SU-DHL-6 (cell line): ENCODE results near the gene MDFI.

Experiments
- EZH2phosphoT487 ChIP-seq: fragments of 200-600 bp; sonication (generic), shearing (Covaris generic); conservative IDR thresholded peaks from 2 replicates; pipeline ENCODE4 v1.6.1; 2018; ENCODE audit warnings: mild to moderate bottlenecking, antibody characterized with exemption, low read length, moderate library complexity, mixed read lengths
- TF ChIP-seq, protein P1 (sequence below): fragments of 200-600 bp; sonication (generic); IDR thresholded peaks from one replicate; pipeline ENCODE4 v1.5.1; 2017; ENCODE audit warnings: antibody characterized with exemption, mild to moderate bottlenecking, low read length, moderate library complexity; ENCODE audit not compliant: insufficient read depth, poor library complexity, severe bottlenecking

DNA sequence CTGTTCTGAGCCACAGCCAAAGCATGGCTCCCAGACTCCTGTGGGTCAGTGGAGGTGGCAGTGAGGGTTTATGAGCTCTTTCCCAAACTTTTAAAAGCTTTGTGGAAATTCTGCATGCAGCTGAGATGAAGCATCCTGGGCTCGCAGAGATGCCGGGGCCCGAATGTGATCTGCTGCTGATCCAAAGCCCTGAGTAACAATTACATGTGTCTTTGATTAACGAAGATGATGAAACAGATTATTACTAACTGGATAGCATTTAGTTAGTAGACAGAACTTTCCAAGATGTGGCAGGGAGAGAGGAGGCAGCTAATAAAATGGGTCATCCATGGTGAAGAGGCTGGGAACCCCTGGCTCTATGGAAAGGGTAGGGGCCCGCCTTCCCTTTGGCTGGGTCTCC lies 43.9 kb upstream of the MDFI start:
- TF ChIP-seq EZH2phosphoT487 = no peak
- TF ChIP-seq, protein P1, sequence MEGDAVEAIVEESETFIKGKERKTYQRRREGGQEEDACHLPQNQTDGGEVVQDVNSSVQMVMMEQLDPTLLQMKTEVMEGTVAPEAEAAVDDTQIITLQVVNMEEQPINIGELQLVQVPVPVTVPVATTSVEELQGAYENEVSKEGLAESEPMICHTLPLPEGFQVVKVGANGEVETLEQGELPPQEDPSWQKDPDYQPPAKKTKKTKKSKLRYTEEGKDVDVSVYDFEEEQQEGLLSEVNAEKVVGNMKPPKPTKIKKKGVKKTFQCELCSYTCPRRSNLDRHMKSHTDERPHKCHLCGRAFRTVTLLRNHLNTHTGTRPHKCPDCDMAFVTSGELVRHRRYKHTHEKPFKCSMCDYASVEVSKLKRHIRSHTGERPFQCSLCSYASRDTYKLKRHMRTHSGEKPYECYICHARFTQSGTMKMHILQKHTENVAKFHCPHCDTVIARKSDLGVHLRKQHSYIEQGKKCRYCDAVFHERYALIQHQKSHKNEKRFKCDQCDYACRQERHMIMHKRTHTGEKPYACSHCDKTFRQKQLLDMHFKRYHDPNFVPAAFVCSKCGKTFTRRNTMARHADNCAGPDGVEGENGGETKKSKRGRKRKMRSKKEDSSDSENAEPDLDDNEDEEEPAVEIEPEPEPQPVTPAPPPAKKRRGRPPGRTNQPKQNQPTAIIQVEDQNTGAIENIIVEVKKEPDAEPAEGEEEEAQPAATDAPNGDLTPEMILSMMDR = no peak
